CD4-positive, alpha-beta T cell treated with Interleukin-4 for 1 hour (primary cell): Measurements from ENCODE around the gene TXNDC5.

Experiments used
- DNase-seq, 2 donors: peaks; one replicate each; pipeline ENCODE4 v3.0.0-alpha.2; 2020 to 2022

The TXNDC5 gene

GRCh38 chr6:7848229-7848628 lies 62.4 kb downstream of the TXNDC5 start:
- DNase-seq = no peak

GRCh38 chr6:7846966-7847818 lies 63.4 kb downstream of the TXNDC5 start:
- DNase-seq = no peak

GRCh38 chr6:7841781-7842468 lies 68.7 kb downstream of the TXNDC5 start:
- no peak for DNase-seq

GRCh38 chr6:7836371-7837026 lies 74.1 kb downstream of the TXNDC5 start:
- no peak for DNase-seq

- DNase-seq = no peak
Observed at GRCh38 chr6:7833751-7834070, 76.9 kb downstream of the TXNDC5 start.

- DNase-seq = no peak
Observed at GRCh38 chr6:7832904-7833750, 77.5 kb downstream of the TXNDC5 start.
